ENCODE results near the gene PABPN1L. TPM values are rescaled to one million over a fixed set of nuclear protein-coding genes. Genes with fewer than 3 reads are reported as not detected.

The PABPN1L gene
- total and polyA plus RNA-seq, 12 donors: 0.21 TPM; not detected in 11

DNA sequence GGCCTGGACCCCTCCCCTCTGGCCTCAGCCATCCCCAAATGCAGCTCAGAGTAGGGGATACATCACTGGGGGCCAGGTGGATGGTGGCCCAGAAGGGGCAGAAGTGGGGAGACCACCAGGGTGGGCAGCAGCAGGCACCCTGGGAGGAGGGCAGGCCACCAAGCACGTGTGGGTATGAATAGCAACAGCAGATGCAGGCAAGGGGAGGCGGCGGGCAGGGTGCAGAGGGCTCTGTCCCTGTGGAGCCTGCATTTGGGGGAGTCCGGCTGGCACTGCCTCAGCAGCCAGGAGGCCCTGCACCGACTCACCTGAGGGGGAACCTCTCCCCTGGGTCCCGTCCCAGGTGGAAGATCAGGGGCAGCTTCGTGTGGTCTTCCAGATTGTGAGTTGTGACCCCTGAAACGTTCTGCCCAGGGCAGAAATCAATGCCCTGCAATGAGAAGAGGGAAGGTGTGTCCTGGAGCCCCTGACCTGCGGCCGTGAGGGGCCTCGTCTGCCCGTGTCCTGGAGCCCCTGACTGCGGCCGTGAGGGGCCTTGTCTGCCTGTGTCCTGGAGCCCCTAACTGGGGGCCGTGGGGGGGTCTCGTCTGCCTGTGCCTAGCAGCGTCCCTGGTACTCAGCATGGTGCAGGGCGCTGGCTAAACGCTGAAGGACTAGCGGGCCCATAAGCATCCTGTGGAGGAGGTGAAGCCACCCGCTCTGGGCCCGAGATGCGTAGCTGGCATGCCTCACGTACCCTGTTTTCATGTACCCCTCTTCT is 44.0 kb downstream of the PABPN1L start:
- Histone ChIP-seq H3K4me3 (no peak overlapping the region), H3K4me1 (no peaks in the 10 kb centered on the region), H3K9me3 (no peaks in the 10 kb centered on the region), H3K27me3 (no peaks in the 10 kb centered on the region), H3K36me3 (peaks cover 0 to 56% (median 7%) of the 10 kb centered on the region in 9 donors), H3K27ac (no peak overlapping the region)
- WGBS, 2 donors: 96% methylated on average over 24 of the region's 24 CpGs
- ATAC-seq (no peak), DNase-seq (no peak)
- TF ChIP-seq, protein P1, sequence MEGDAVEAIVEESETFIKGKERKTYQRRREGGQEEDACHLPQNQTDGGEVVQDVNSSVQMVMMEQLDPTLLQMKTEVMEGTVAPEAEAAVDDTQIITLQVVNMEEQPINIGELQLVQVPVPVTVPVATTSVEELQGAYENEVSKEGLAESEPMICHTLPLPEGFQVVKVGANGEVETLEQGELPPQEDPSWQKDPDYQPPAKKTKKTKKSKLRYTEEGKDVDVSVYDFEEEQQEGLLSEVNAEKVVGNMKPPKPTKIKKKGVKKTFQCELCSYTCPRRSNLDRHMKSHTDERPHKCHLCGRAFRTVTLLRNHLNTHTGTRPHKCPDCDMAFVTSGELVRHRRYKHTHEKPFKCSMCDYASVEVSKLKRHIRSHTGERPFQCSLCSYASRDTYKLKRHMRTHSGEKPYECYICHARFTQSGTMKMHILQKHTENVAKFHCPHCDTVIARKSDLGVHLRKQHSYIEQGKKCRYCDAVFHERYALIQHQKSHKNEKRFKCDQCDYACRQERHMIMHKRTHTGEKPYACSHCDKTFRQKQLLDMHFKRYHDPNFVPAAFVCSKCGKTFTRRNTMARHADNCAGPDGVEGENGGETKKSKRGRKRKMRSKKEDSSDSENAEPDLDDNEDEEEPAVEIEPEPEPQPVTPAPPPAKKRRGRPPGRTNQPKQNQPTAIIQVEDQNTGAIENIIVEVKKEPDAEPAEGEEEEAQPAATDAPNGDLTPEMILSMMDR (IDR thresholded peaks at IDR 0.05): no peak
- intact Hi-C loops (cut with DNase I): no loop called here

DNA sequence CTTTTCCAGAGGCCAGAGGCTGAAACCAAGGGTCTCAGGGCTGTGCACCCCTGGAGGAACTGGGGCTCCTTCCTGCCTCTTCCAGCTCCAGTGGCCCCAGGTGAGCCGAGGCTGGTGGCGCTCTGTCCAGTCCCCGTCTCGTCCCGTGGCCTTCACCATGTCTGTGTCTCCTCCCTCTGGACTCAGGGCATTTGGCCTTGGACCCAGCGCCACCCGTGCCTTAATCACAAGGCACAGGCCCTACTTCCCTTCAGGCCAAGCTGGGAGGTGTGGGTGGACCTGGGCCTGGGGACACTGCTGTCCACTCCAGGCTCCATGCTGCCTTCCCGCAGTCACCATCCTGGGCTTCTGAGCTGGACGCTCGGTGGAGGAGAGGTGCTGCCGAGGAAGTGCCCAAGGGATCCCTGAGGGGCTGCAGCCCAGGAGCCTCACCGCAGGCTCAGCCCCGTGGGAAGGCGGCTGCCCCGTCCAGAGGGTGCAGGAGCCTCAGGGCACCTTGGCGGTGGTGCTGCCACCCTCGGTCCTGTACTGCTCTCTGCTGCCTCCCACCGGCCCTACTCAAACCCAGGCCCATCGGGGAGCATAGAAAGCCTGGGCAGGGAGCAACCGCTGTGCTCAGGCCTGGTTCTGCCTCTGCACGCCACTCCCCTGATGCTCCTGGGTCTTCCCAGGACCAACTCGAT is 45.2 kb downstream of the PABPN1L start:
- TF ChIP-seq, protein P1 (IDR thresholded peaks at IDR 0.05): no peak
- no peak overlapping the region for H3K27ac ChIP-seq
- DNase-seq (no peak), ATAC-seq (no peak)
- H3K36me3 ChIP-seq: peaks cover 0 to 45% (median 7%) of the 10 kb centered on the region in 9 donors
- H3K4me3 ChIP-seq: no peak overlapping the region
- intact Hi-C loops (cut with DNase I): no loop called here
- no peaks in the 10 kb centered on the region for H3K9me3 ChIP-seq
- WGBS, 2 donors: 82 to 93% methylated on average over 22 of the region's 22 CpGs
- no peaks in the 10 kb centered on the region for H3K27me3 ChIP-seq
- no peaks in the 10 kb centered on the region for H3K4me1 ChIP-seq

DNA sequence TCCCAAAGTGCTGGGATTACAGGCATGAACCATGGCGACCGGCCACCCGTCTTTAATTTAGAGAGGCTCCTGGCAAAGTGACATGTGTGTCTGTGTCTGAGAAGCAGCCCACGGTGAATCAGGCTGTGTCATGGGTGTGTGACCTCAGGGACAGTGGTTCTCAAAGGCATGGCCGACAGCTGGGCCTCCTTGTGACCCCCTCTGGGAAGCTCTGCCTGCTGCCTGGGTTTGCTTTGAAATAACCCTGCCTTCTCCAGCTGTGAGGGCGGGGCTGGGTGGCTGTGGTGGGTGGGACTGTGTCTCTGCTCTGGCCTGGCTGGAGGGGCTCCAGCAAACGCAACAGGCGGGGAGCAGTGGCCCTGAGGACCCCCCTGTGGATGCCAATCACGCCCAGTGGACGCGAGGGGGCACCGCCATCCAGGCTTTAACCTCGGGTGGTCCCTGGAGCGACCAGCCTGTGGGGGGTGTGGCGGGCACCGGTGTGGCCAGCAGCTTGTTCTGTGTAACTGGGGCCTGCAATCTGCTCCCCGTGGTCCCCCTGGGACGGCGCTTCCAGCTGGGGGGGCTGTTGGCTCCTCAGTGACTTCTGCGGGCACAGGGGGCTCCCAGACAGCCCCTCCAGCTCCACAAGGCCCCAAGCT is 46.0 kb downstream of the PABPN1L start:
- intact Hi-C loops (cut with DNase I): loop anchor here in 1 of 10 donors (1.0 kb wide), 1 partner anchor 17 kb away; no protein-coding TSS in a partner anchor
- TF ChIP-seq, protein P1 (IDR thresholded peaks at IDR 0.05): no peak
- ATAC-seq (no peak), DNase-seq (no peak)
- peaks cover 0 to 40% (median 7%) of the 10 kb centered on the region in 9 donors for H3K36me3 ChIP-seq
- 89 to 90% methylated on average over 20 of the region's 20 CpGs for WGBS, 2 donors
- no peaks in the 10 kb centered on the region for H3K4me1 ChIP-seq
- H3K9me3 ChIP-seq: no peaks in the 10 kb centered on the region
- no peaks in the 10 kb centered on the region for H3K27me3 ChIP-seq
- H3K4me3 ChIP-seq: no peak overlapping the region
- no peak overlapping the region for H3K27ac ChIP-seq

DNA sequence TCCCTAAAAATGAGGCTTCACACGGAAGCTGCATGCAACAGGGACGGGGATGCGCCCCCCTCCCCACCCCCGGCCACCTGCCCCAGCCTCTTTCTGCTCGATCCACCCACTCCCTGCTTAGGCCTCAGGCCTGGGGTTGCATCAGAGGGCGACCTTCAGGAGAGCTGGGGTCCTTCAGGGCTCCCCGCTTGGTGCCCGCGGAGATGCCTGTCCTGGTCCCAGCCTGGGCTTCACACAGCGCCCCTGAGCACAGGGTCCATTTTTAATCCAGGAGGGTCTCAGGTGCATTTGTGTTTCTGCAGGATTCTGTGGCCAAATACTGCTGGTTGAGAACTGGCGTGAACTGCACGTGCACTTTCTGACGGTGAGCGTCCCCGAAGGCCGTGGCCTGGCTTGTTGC is 47.3 kb downstream of the PABPN1L start:
- Histone ChIP-seq H3K27me3 (no peaks in the 10 kb centered on the region), H3K4me1 (no peaks in the 10 kb centered on the region), H3K4me3 (no peak overlapping the region), H3K9me3 (no peaks in the 10 kb centered on the region), H3K36me3 (peaks cover 0 to 32% (median 7%) of the 10 kb centered on the region in 9 donors), H3K27ac (no peak overlapping the region)
- no peak for ATAC-seq
- intact Hi-C loops (cut with DNase I): loop anchor here in 7 of 10 donors (5.0 to 10.0 kb wide), 7 partner anchors 33 to 356 kb away; partner anchors contain the start of genes CDH15 (in 2 of the 7), GALNS (in 1 of the 7) and TRAPPC2L (in 1 of the 7)
- no peak for DNase-seq
- 84 to 88% methylated on average over 16 of the region's 16 CpGs for WGBS, 2 donors
- TF ChIP-seq, protein P1 (IDR thresholded peaks at IDR 0.05): no peak

Data from heart right ventricle (tissue), 16 donors.